Ectodermal cell (in vitro differentiated cells): ENCODE results near the gene VIP.

Source experiments
- H3K27ac ChIP-seq: 2 replicates; pipeline ENCODE4 v1.7.0; 2013; ENCODE audit warnings: mild to moderate bottlenecking, low read depth, low read length; ENCODE audit not compliant: insufficient read depth, poor library complexity, severe bottlenecking
- H3K27me3 ChIP-seq: 2 replicates; pipeline ENCODE4 v1.7.0; 2013; ENCODE audit warnings: mild to moderate bottlenecking, low read length; ENCODE audit not compliant: insufficient read depth, control insufficient read depth, poor library complexity, severe bottlenecking
- H3K36me3 ChIP-seq: one replicate; pipeline ENCODE4 v1.7.0; 2013; ENCODE audit warnings: low read length; ENCODE audit not compliant: control insufficient read depth, insufficient read depth
- H3K4me1 ChIP-seq: one replicate; pipeline ENCODE4 v1.7.0; 2013; ENCODE audit warnings: low read length; ENCODE audit not compliant: control insufficient read depth, insufficient read depth
- H3K4me3 ChIP-seq: 2 replicates; pipeline ENCODE4 v1.7.0; 2013; ENCODE audit warnings: low read depth, low read length, control low read depth; ENCODE audit not compliant: insufficient read depth
- H3K9me3 ChIP-seq: 2 replicates; pipeline ENCODE4 v1.7.0; 2013; ENCODE audit warnings: mild to moderate bottlenecking, low read length, moderate library complexity; ENCODE audit not compliant: control insufficient read depth
- WGBS, 2 experiments: methylation state at CpG; one replicate each; pipeline ENCODE4 v1.1.7; 2013; ENCODE audit warnings: missing lambda C conversion rate in 2 of 2; 5-methylcytosine and 5-hydroxymethylcytosine counted together

VIP gene

DNA sequence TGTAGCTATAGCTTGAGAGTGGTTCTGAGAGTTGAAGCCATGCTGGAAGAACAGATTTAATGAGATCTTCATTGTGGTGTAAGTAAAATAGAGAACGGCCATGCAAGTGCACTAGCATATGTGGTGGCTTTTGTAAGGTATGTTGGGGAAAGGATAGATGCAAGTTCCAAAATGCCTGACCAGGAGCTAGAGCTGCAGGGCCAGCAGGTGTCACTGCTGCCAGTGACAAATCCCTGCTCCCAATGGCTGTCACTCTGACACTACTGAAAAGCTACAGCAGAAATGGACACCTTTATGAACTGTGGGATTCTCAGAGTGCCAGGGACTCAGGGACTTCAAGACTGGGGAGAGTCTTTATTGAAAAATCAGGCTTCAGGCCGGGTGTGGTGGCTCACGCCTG lies 23.1 kb upstream of the VIP start:
- 91 to 94% methylated on average over 3 of the region's 3 CpGs for WGBS, 2 experiments

GRCh38 chr6:152734630-152735029 lies 16.0 kb upstream of the VIP start:
- Histone ChIP-seq H3K4me1 (no peaks in the 10 kb centered on the region), H3K36me3 (no peaks in the 10 kb centered on the region), H3K9me3 (no peaks in the 10 kb centered on the region), H3K27ac (no peak overlapping the region), H3K4me3 (no peak overlapping the region), H3K27me3 (no peaks in the 10 kb centered on the region)
- 91 to 96% methylated on average over 2 of the region's 2 CpGs for WGBS, 2 experiments

More for the DNA sequence above, 23.1 kb upstream of the VIP start:
- no peaks in the 10 kb centered on the region for H3K4me1 ChIP-seq
- no peak overlapping the region for H3K27ac ChIP-seq
- no peaks in the 10 kb centered on the region for H3K27me3 ChIP-seq
- H3K36me3 ChIP-seq = no peaks in the 10 kb centered on the region
- H3K9me3 ChIP-seq = no peaks in the 10 kb centered on the region
- no peak overlapping the region for H3K4me3 ChIP-seq

DNA sequence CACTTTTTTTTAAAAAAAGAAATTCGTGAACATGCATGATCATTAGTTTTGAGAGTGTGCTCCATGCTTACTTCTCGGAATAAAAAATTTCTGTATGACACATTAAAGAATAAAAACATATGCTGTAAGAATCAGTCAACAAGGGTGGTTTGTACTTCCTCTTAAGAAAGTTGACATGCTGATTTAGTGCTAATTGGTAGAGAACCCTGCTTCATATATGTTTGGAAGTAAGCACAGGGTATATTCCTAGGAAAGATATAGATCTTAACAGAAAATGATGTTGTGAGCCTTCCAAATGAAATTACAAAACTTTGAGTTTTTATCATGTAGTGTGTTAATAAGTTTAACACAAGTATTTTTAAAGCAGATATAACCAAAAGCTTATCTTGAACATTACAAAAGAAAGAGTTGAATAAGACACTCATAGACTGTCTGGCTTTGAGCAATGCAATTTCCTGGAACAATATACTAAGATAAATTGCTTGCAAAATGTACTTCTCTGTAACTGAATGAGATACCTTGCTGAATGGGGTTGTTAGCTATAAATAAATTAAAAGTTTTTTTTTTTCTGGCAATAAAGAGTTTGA lies 13.8 kb upstream of the VIP start:
- Histone ChIP-seq H3K36me3 (no peaks in the 10 kb centered on the region), H3K4me3 (no peak overlapping the region), H3K27me3 (no peaks in the 10 kb centered on the region), H3K4me1 (no peaks in the 10 kb centered on the region), H3K9me3 (no peaks in the 10 kb centered on the region), H3K27ac (no peak overlapping the region)
- WGBS, 2 experiments = 83% methylated on average over 1 of the region's 2 CpGs; no CpG with 5 or more reads in 1 of the 2 experiments

DNA sequence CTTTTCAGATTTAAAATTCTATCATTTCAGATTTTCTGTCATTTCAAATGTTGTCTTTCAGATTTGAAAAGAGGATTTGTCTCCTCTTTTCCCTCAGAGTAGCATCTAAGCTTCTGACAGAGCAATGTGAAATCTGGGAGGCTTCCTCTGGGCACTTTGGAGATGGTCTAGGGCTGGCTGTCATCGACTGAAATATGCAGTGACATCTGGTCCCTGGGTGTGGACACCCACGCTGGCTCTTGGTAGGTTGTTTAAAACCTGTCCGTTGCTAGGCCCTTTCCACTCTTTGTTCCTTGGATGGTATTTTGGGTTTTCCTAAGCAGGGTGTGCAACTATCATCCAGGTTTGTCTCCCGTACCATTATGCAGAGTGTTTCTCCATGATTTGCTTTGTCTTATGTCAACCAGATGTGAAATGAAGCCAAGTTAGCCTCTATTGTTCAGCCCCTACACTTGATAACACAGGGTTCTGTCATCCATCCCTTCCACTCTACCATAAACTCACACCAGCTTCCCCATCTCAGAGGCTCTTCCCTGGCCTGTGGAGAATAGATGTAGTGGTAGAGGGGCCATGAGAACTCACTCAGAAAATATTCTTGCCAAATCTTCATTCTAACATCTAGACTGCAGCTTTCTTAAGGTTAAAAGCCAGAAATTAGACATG lies 5.0 kb upstream of the VIP start:
- Histone ChIP-seq H3K4me3 (no peak overlapping the region), H3K36me3 (no peaks in the 10 kb centered on the region), H3K4me1 (no peaks in the 10 kb centered on the region), H3K27ac (no peak overlapping the region), H3K9me3 (no peaks in the 10 kb centered on the region), H3K27me3 (no peaks in the 10 kb centered on the region)
- 95 to 97% methylated on average over 4 of the region's 4 CpGs for WGBS, 2 experiments

GRCh38 chr6:152746172-152746553 lies 4.4 kb upstream of the VIP start:
- H3K27me3 ChIP-seq = no peaks in the 10 kb centered on the region
- no peaks in the 10 kb centered on the region for H3K9me3 ChIP-seq
- H3K4me1 ChIP-seq = no peaks in the 10 kb centered on the region
- no peak overlapping the region for H3K4me3 ChIP-seq
- 90 to 96% methylated on average over 2 of the region's 2 CpGs for WGBS, 2 experiments
- H3K27ac ChIP-seq = no peak overlapping the region
- H3K36me3 ChIP-seq = no peaks in the 10 kb centered on the region

- no peak overlapping the region for H3K4me3 ChIP-seq
- no peaks in the 10 kb centered on the region for H3K4me1 ChIP-seq
- no peaks in the 10 kb centered on the region for H3K27me3 ChIP-seq
- H3K9me3 ChIP-seq = no peaks in the 10 kb centered on the region
- WGBS, 2 experiments = 88% methylated on average over 1 of the region's 1 CpG; no CpG with 5 or more reads in 1 of the 2 experiments
- H3K36me3 ChIP-seq = no peaks in the 10 kb centered on the region
- no peak overlapping the region for H3K27ac ChIP-seq
These were observed 1.8 kb upstream of the VIP start for GRCh38 chr6:152748843-152749242.

DNA sequence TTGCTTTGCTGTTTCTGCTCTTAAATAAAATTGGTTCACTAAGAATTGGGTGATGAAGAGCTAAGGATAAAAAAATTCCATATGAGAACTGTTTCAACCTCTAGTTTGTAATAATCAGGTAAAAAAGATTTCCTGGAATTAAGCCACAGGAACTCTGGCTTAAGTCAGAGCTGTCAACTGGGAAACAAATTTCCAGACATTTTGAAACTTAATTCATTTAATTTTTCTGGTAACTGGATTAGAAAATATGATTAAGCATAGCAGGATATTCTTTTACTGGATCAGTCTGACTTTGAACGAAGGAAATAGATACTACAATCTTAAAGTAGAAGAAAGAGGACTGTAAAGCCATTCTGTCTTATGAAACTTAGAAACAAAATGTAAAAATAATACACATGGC lies 1.3 kb upstream of the VIP start:
- no peak overlapping the region for H3K27ac ChIP-seq
- no peaks in the 10 kb centered on the region for H3K36me3 ChIP-seq
- H3K9me3 ChIP-seq = no peaks in the 10 kb centered on the region
- no peak overlapping the region for H3K4me3 ChIP-seq
- no peaks in the 10 kb centered on the region for H3K4me1 ChIP-seq
- WGBS, 2 experiments = 100% methylated on average over 1 of the region's 1 CpG; no CpG with 5 or more reads in 1 of the 2 experiments
- H3K27me3 ChIP-seq = no peaks in the 10 kb centered on the region

DNA sequence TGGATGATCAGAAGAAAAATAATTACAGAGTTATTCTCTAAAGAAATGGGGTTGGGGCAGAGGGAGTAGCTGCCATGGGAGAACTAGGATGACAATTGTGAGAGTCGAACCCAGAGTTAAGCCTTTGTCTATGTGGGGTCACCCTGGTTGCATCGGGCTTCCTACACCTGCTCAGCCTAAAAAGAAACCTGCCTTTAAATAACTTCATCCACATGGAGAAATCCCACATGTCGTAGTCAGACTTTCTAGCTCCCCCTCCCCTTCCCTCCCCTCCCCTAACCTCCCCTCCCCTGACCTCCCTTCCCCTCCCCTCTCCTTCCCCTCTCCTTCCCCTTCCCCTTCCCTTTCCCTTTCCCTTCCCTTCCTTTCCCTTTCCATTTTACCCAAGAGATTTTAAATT lies 14.7 kb downstream of the VIP start:
- H3K27me3 ChIP-seq = no peaks in the 10 kb centered on the region
- H3K27ac ChIP-seq = no peak overlapping the region
- 84 to 93% methylated on average over 2 to 3 of the region's 3 CpGs for WGBS, 2 experiments
- H3K9me3 ChIP-seq = no peaks in the 10 kb centered on the region
- no peaks in the 10 kb centered on the region for H3K36me3 ChIP-seq
- H3K4me3 ChIP-seq = no peak overlapping the region
- no peaks in the 10 kb centered on the region for H3K4me1 ChIP-seq

DNA sequence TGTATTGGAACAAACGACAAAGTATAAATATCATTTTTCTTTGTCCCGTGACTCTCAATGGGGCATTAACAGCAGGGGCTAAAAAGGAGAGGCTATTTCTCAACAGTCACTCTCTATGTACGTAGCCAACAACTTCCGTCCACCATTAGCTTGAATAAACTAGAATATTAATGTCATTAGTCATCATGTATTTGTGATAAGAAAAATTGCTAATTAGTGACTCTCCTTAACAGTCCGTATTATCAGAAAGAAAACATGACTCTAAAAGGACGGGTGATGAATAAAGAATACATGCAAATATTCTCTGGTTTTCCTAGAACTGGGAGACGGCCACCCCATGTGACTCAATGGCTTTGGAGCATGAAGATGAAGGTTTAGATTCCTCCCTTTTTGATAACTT lies 18.6 kb downstream of the VIP start:
- Histone ChIP-seq H3K36me3 (no peaks in the 10 kb centered on the region), H3K4me3 (no peak overlapping the region), H3K4me1 (no peaks in the 10 kb centered on the region), H3K9me3 (no peaks in the 10 kb centered on the region), H3K27ac (no peak overlapping the region), H3K27me3 (no peaks in the 10 kb centered on the region)
- 96 to 98% methylated on average over 5 to 7 of the region's 7 CpGs for WGBS, 2 experiments

DNA sequence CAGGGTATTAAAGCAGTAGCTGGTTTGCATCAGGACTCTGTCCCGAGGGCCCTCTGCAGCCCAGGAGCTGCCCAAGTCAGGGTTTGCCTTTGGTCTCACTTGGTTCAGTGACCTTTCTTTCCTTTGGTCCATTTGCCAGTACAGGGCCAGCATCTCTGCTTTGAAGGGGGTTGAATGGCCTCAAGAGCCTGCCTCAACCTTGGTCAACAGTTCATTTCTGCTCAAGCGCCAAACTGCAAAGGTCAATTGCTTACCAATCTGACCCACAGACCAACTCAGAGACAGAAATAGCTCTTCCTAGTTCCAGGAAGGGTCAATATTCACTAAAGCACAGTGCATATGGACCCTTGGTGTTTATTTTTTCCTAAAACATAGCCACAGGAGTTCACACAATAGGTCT lies 19.4 kb downstream of the VIP start:
- H3K9me3 ChIP-seq = no peaks in the 10 kb centered on the region
- no peaks in the 10 kb centered on the region for H3K36me3 ChIP-seq
- no peaks in the 10 kb centered on the region for H3K4me1 ChIP-seq
- H3K27me3 ChIP-seq = no peaks in the 10 kb centered on the region
- WGBS, 2 experiments = 91 to 95% methylated on average over 2 of the region's 2 CpGs
- no peak overlapping the region for H3K4me3 ChIP-seq
- no peak overlapping the region for H3K27ac ChIP-seq
